Adrenal gland (tissue), 12 donors: Measurements from ENCODE around the gene JARID2. TPM values are rescaled to one million over a fixed set of nuclear protein-coding genes. Genes with fewer than 3 reads are reported as not detected.

Experiments
- DNase-seq, 7 donors: peaks; one replicate each; pipeline ENCODE4 v3.0.0-alpha.2; 2019 to 2020
- H3K27ac ChIP-seq, 5 donors: fragments of 200-600 bp; sonication (generic) in 4 of 5; 1 replicate in 3 of 5; 2 replicates in 2 of 5; pipeline versions ENCODE4 v1.5.1 to v1.8.0; 2016 to 2020; ENCODE audit warnings: mild to moderate bottlenecking in 1 of 5
- H3K27me3 ChIP-seq: fragments of 200-600 bp; 2 replicates; pipeline ENCODE4 v1.8.0; 2021
- H3K36me3 ChIP-seq, 2 donors: fragments of 200-600 bp; replicated peaks in 1 of 2; 1 replicate in 1 of 2; 2 replicates in 1 of 2; pipeline versions ENCODE4 v1.5.1 to v1.8.0; 2018 to 2022
- H3K4me1 ChIP-seq, 2 donors: fragments of 200-600 bp; replicated peaks in 1 of 2; 1 replicate in 1 of 2; 2 replicates in 1 of 2; pipeline versions ENCODE4 v1.5.1 to v1.8.0; 2018 to 2021
- H3K4me3 ChIP-seq, 4 donors: fragments of 200-600 bp; sonication (generic) in 3 of 4; one replicate each; pipeline ENCODE4 v1.5.1; 2016 to 2018
- H3K9me3 ChIP-seq, 3 donors: fragments of 200-600 bp; sonication (generic) in 1 of 3; replicated peaks in 1 of 3; 1 replicate in 2 of 3; 2 replicates in 1 of 3; pipeline versions ENCODE4 v1.5.1 to v1.8.0; 2016 to 2021
- POLR2A ChIP-seq, 2 donors: fragments of 450-650 bp; IDR thresholded peaks; one replicate each; pipeline ENCODE4 v1.6.1; 2017; ENCODE audit warnings: antibody characterized with exemption in 2 of 2, mild to moderate bottlenecking in 2 of 2, moderate library complexity in 1 of 2
- WGBS, 4 donors: extraction: QIAGEN DNeasy Blood & Tissue Kit in 2 of 4; methylation state at CpG; one replicate each; pipeline versions ENCODE4 v1.1.5 to v1.1.7; 2013 to 2017; 5-methylcytosine and 5-hydroxymethylcytosine counted together
- intact Hi-C, 2 donors: fragments of 100-400 bp; cut with DNase I; formaldehyde crosslinking; loops; one replicate each; pipeline versions ENCODE4 v1.14.1 to v1.15.0; 2022 to 2023
- polyA plus RNA-seq, 3 donors: library from polyadenylated mRNA; stranded (reverse); fragments of 200-250 nt in 2 of 3; fragments of 350-450 nt in 1 of 3; fragmentation: Illumina TruSeq in 1 of 3; extraction: RNeasy Lipid Tissue Mini Kit (QIAGEN cat#74804) in 1 of 3; gene quantifications; one replicate each; pipeline ENCODE4 v1.2.3, GENCODE V29; 2013 to 2014
- total RNA-seq, 9 donors: library from RNA; depleted of rRNA in 4 of 9; stranded (reverse); fragments of >200 nt in 4 of 9; fragments of 120-200 nt in 1 of 9; fragmentation: NEBNext Ultra II Directional in 1 of 9; extraction: Animal tissue kit (Norgen Biotek cat#: 25700) in 1 of 9; gene quantifications; one replicate each; pipeline versions ENCODE4 v1.1.0 to v1.2.4, GENCODE V29; 2013 to 2023
- TF ChIP-seq, protein P1 (sequence below), 6 experiments: fragments of 450-650 bp in 4 of 6; fragments of 200-600 bp in 2 of 6; sonication (generic) in 1 of 6; IDR thresholded peaks; 1 replicate in 5 of 6; 2 replicates in 1 of 6; pipeline versions ENCODE4 v1.5.1 to v1.8.0; 2016 to 2021; ENCODE audit warnings: antibody characterized with exemption in 6 of 6, mild to moderate bottlenecking in 2 of 6, moderate library complexity in 1 of 6
- donor health status: healthy with polysubstance abuse.
- donor health status: Bipolar disorder and iron deficiency.
- donor health status: DM: yes; HTN: yes; CAD: no.
- donor health status: DM: no; HTN: no; CAD: no.
- donor health status: DM: no; HTN: no; CAD: no.
- donor health status: DM: yes; HTN: yes; CAD: no.

The JARID2 gene
- total and polyA plus RNA-seq, 12 donors: 3.0 to 13.6 (median 8.2) TPM

- H3K4me1 ChIP-seq: peaks cover 18 to 48% of the 10 kb centered on the region in 2 donors
- intact Hi-C loops: no loop called here
- H3K27ac ChIP-seq: peak overlapping the region in 2 of 5 donors; percentile 46 to 73
- H3K36me3 ChIP-seq: no peaks in the 10 kb centered on the region
- peak; percentile 85 to 97 (median 92) for DNase-seq
- H3K4me3 ChIP-seq: peak overlapping the region in 1 of 4 donors; percentile 8
- TF ChIP-seq, protein P1, sequence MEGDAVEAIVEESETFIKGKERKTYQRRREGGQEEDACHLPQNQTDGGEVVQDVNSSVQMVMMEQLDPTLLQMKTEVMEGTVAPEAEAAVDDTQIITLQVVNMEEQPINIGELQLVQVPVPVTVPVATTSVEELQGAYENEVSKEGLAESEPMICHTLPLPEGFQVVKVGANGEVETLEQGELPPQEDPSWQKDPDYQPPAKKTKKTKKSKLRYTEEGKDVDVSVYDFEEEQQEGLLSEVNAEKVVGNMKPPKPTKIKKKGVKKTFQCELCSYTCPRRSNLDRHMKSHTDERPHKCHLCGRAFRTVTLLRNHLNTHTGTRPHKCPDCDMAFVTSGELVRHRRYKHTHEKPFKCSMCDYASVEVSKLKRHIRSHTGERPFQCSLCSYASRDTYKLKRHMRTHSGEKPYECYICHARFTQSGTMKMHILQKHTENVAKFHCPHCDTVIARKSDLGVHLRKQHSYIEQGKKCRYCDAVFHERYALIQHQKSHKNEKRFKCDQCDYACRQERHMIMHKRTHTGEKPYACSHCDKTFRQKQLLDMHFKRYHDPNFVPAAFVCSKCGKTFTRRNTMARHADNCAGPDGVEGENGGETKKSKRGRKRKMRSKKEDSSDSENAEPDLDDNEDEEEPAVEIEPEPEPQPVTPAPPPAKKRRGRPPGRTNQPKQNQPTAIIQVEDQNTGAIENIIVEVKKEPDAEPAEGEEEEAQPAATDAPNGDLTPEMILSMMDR (IDR thresholded peaks at IDR 0.05): no peak
- TF ChIP-seq POLR2A (IDR thresholded peaks at IDR 0.05): no peak
- no peaks in the 10 kb centered on the region for H3K9me3 ChIP-seq
- WGBS, 4 donors: 4 to 17% (median 9%) methylated on average over 13 of the region's 13 CpGs
- H3K27me3 ChIP-seq: no peaks in the 10 kb centered on the region
Measured at GRCh38 chr6:15365273-15365687, 119.4 kb downstream of the JARID2 start.

- WGBS, 4 donors: 23 to 32% (median 25%) methylated on average over 6 of the region's 6 CpGs
- H3K4me3 ChIP-seq: no peak overlapping the region
- no peak for DNase-seq
- intact Hi-C loops: no loop called here
- peak overlapping the region in 1 of 5 donors; percentile 2 for H3K27ac ChIP-seq
- H3K9me3 ChIP-seq: no peaks in the 10 kb centered on the region
- no peaks in the 10 kb centered on the region for H3K27me3 ChIP-seq
- TF ChIP-seq POLR2A (IDR thresholded peaks at IDR 0.05): no peak
- peaks cover 18 to 48% of the 10 kb centered on the region in 2 donors for H3K4me1 ChIP-seq
- H3K36me3 ChIP-seq: no peaks in the 10 kb centered on the region
Measured at GRCh38 chr6:15366003-15366535, 120.2 kb downstream of the JARID2 start.

DNA sequence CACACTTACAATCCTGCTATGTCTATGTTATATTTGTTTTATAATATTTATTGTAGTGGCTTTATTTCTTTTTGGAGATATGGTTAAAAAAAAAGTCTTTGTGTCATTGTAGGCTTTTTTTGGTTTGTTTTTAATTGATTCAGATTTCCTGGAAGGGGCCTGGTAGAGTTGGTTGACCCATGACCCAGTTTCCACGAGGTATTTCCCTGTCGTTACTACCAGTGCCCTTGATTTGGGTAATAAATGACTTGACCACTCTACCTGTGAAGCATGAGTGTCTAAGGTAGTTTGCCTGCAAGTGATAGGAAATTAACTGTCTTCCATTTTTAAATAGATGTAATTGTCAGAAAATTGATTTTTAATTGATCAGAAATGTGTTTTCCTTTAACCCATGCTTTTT, 121.0 kb downstream of the JARID2 start:
- no peak for TF ChIP-seq POLR2A (IDR thresholded peaks at IDR 0.05)
- TF ChIP-seq, protein P1 (IDR thresholded peaks at IDR 0.05): no peak
- DNase-seq: no peak
- WGBS, 4 donors: 17 to 35% (median 25%) methylated on average over 2 of the region's 2 CpGs
- no peak overlapping the region for H3K27ac ChIP-seq
- no peaks in the 10 kb centered on the region for H3K27me3 ChIP-seq
- no peaks in the 10 kb centered on the region for H3K36me3 ChIP-seq
- no peaks in the 10 kb centered on the region for H3K9me3 ChIP-seq
- H3K4me1 ChIP-seq: peaks cover 18 to 48% of the 10 kb centered on the region in 2 donors
- intact Hi-C loops: no loop called here
- no peak overlapping the region for H3K4me3 ChIP-seq

GRCh38 chr6:15368186-15368585, 122.3 kb downstream of the JARID2 start:
- DNase-seq: no peak
- Histone ChIP-seq H3K36me3 (no peaks in the 10 kb centered on the region), H3K27me3 (no peaks in the 10 kb centered on the region), H3K4me3 (no peak overlapping the region), H3K9me3 (no peaks in the 10 kb centered on the region), H3K27ac (no peak overlapping the region), H3K4me1 (peaks cover 18 to 51% of the 10 kb centered on the region in 2 donors)
- TF ChIP-seq, protein P1 (IDR thresholded peaks at IDR 0.05): no peak
- TF ChIP-seq POLR2A (IDR thresholded peaks at IDR 0.05): no peak
- intact Hi-C loops: no loop called here

DNA sequence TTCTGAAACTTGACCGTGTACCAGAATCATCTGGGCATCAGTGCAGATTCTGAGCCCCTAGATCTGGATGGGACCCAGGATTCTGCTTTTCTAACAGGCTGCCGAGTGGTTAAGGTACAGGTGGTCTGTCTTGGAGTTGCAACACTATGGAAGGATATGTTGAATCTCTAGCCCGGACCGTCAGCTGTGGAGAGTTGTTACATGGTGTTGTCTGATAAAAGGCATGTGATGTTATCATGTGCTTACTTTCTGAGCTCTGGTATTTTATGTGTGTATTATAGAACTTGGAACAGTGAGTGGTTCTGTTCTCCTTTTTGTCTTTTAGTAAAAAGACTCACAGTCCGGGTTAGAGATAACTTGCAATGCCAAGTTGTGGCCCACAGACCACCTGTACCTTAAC, 123.0 kb downstream of the JARID2 start:
- intact Hi-C loops: no loop called here

More for the DNA sequence above, 123.0 kb downstream of the JARID2 start:
- Histone ChIP-seq H3K36me3 (no peaks in the 10 kb centered on the region), H3K27ac (no peak overlapping the region), H3K27me3 (no peaks in the 10 kb centered on the region), H3K4me1 (peaks cover 18 to 51% of the 10 kb centered on the region in 2 donors), H3K4me3 (no peak overlapping the region), H3K9me3 (no peaks in the 10 kb centered on the region)
- TF ChIP-seq POLR2A (IDR thresholded peaks at IDR 0.05): no peak
- TF ChIP-seq, protein P1 (IDR thresholded peaks at IDR 0.05): no peak
- no peak for DNase-seq
- WGBS, 4 donors: 66 to 89% (median 87%) methylated on average over 5 of the region's 5 CpGs
